Mononuclear cell (primary cell): ENCODE results near the gene IFITM10. TPM values are rescaled to one million over a fixed set of nuclear protein-coding genes. Genes with fewer than 3 reads are reported as not detected.

Experiments
- H3K27me3 ChIP-seq: 2 replicates; pipeline ENCODE4 v1.6.0; 2011; ENCODE audit warnings: low read length, control low read depth; ENCODE audit not compliant: insufficient read depth
- H3K4me1 ChIP-seq: 2 replicates; pipeline ENCODE4 v1.5.1; 2011; ENCODE audit warnings: mild to moderate bottlenecking, low read length, control low read depth; ENCODE audit not compliant: insufficient read depth
- H3K4me3 ChIP-seq: 2 replicates; pipeline ENCODE4 v1.5.1; 2011; ENCODE audit warnings: mild to moderate bottlenecking, low read length, moderate library complexity
- H3K9me3 ChIP-seq: 2 replicates; pipeline ENCODE4 v1.5.1; 2011; ENCODE audit warnings: low read depth, mild to moderate bottlenecking, control low read depth, low read length
- total RNA-seq: library from RNA; depleted of rRNA; stranded (reverse); fragments of >200 nt; gene quantifications from one replicate; pipeline ENCODE4 v1.2.3, GENCODE V29; 2012

The IFITM10 gene
- total RNA-seq, 1 donor, result 4.8 TPM

DNA sequence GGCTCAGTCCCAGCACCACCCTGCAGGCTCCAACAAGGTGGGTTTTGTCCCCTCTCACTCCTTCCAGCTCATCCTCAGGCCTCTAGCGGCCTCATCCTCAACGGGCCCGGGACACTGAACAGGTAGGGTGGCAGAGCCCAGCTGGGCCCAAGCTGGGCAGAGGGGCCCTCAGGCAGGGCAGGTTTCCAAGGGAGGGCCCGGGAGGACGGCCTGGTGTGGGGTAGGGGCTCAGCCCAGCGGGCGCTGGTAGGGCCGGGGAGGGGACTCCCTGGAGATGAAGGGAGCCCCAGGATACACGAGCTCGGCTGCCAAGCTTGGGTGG lies 2.5 kb upstream of the IFITM10 start:
- peaks cover 89% of the 10 kb centered on the region for H3K4me1 ChIP-seq
- peaks cover 11% of the 10 kb centered on the region for H3K27me3 ChIP-seq
- no peaks in the 10 kb centered on the region for H3K9me3 ChIP-seq
- H3K4me3 ChIP-seq, result no peak overlapping the region

- Histone ChIP-seq H3K4me1 (peaks cover 83% of the 10 kb centered on the region), H3K27me3 (peaks cover 11% of the 10 kb centered on the region)
These were observed 1.9 kb upstream of the IFITM10 start for GRCh38 chr11:1751999-1752906.

GRCh38 chr11:1751531-1751921 lies 1.1 kb upstream of the IFITM10 start:
- Histone ChIP-seq H3K4me3 (no peak overlapping the region), H3K9me3 (no peaks in the 10 kb centered on the region), H3K27me3 (peaks cover 11% of the 10 kb centered on the region), H3K4me1 (peaks cover 76% of the 10 kb centered on the region)

More at GRCh38 chr11:1751999-1752906, 1.9 kb upstream of the IFITM10 start:
- Histone ChIP-seq H3K9me3 (no peaks in the 10 kb centered on the region), H3K4me3 (no peak overlapping the region)

DNA sequence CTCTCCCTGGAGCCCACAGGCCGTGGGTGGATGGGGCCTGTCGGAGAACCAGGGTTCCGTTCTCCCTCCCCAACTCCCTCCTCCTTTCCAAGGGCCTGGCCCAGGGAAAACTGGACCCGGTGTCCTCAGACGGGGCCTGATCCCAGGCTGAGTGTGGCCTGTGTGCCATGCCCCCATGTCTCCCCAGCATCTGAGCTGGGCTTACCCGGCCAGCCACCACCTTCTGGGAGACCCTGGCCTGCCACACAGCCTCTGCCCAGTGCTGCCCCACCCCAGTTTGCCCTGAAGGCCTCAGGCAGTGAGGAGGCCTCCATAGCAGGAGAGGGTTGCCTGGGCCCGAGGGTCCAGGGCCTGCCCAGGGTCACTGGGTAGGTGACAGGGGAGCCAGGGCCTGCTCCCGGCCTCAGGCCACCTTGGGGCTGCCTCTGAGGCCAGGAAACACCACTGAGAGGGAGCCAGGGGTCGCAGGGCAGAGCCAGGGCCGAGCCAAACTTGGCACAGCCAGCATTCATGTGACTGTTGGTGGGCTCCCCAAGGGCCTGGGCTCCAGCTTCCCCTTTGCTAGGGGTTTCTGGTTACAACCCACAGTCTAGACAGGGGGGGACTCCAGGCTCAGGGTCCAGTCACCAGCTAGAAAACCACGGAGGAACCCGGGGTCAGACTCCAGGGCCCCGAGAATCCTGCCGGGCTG lies 590 bp upstream of the IFITM10 start:
- Histone ChIP-seq H3K4me1 (peaks cover 71% of the 10 kb centered on the region), H3K9me3 (no peaks in the 10 kb centered on the region), H3K4me3 (no peak overlapping the region), H3K27me3 (peaks cover 11% of the 10 kb centered on the region)

DNA sequence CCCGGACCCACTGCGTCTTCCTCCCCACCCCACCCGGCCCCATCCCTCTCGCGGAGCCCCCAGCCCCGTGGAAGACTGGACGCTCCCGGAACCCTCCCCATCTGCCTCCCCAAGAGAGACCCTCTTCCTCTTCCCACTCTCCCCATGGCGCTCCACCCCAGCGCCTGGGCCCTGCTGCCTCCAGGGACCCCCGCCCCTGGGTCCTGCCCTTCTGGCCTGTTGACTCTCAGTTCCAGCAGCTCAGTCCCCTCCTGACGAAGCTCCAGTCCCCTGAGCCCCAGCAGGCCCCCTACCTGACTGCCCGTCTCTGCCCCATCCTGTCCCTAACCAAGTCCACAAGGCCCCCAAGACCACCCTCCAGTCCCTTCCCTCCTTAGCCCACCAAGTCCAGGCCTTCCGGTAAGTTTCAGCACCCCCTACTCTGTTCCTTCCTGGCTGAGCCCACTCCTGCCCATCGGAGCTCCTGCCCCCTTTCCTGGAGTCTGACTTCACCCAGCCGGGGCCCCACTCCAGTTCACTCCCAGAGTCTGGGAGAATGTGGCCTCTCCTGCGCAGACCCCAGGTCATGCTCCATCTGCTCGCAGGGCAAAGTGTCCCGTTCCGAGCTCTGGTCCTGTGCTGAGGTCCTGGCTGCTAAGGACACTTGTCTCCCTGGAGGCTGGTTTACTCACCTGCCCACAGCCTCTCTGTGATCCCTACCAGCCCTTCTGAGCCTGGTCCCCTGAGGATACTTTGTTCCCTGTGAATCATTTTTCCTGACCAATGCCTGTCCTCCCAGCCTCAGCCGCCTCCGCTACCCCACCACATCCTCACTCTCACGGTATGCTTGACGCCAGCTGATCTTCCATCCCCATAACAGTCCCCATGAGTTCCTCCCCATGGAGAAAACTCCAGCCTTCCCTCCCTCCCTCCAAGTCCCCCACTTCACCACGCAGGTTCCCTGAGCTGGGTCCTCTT lies 722 bp downstream of the IFITM10 start:
- H3K4me3 ChIP-seq, result no peak overlapping the region
- H3K27me3 ChIP-seq, result peaks cover 11% of the 10 kb centered on the region
- peaks cover 57% of the 10 kb centered on the region for H3K4me1 ChIP-seq
- H3K9me3 ChIP-seq, result no peaks in the 10 kb centered on the region

GRCh38 chr11:1748636-1749394 lies 1.6 kb downstream of the IFITM10 start:
- Histone ChIP-seq H3K27me3 (peaks cover 11% of the 10 kb centered on the region), H3K4me3 (no peak overlapping the region), H3K9me3 (no peaks in the 10 kb centered on the region), H3K4me1 (peaks cover 51% of the 10 kb centered on the region)

GRCh38 chr11:1747753-1748635 lies 2.4 kb downstream of the IFITM10 start:
- no peaks in the 10 kb centered on the region for H3K9me3 ChIP-seq
- peaks cover 11% of the 10 kb centered on the region for H3K27me3 ChIP-seq
- H3K4me1 ChIP-seq, result peaks cover 45% of the 10 kb centered on the region
- no peak overlapping the region for H3K4me3 ChIP-seq

- Histone ChIP-seq H3K4me1 (peaks cover 37% of the 10 kb centered on the region), H3K27me3 (peaks cover 11% of the 10 kb centered on the region), H3K4me3 (no peak overlapping the region), H3K9me3 (no peaks in the 10 kb centered on the region)
These were observed 3.2 kb downstream of the IFITM10 start for GRCh38 chr11:1746956-1747752.

DNA sequence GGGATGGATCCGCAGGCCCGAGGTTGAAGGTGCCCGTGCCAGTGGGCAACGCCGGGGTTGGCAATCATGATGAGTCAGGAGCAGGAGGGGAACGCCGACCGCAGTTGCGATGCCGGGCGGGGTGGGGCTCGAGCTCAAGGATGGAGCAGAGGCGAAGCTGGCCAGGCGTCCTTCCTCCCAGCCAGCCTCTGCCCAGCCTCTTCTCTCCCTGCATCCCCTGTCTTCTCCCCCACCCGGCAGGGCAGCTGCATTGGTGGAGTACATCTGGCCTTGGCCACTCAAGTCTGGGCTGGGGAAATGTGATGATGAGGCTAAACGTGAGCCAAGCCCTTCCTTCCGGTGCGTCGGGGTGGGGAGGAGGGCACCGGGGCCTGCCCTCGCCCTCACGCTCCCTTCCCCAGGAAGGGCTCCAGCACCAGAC lies 3.9 kb downstream of the IFITM10 start:
- H3K4me1 ChIP-seq, result peaks cover 31% of the 10 kb centered on the region
- peaks cover 11% of the 10 kb centered on the region for H3K27me3 ChIP-seq

DNA sequence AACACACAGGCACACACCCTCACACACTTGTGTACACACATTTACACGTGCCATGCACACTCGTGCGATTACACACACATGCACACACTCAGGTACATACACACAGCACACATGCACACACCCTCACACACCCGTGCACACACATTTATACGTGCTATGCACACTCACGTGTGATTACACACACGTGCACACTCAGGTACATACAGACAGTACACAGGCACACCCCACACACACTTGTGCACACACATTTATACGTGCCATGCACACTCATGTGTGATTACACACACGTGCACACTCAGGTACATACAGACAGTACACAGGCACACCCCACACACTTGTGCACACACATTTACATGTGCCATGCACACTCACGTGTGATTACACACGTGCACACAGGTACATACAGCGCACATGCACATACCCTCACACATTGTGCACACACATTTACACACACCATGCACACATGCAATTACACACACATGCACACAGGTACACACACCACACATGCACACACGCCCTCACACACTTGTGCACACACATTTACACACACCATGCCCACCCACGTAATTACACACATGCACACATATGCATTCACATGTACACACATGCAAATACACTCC lies 4.6 kb downstream of the IFITM10 start:
- H3K4me1 ChIP-seq, result peaks cover 24% of the 10 kb centered on the region
- no peaks in the 10 kb centered on the region for H3K9me3 ChIP-seq
- no peak overlapping the region for H3K4me3 ChIP-seq
- H3K27me3 ChIP-seq, result peaks cover 11% of the 10 kb centered on the region

More for the DNA sequence above, 3.9 kb downstream of the IFITM10 start:
- Histone ChIP-seq H3K9me3 (no peaks in the 10 kb centered on the region), H3K4me3 (no peak overlapping the region)

GRCh38 chr11:1744891-1745700 lies 5.3 kb downstream of the IFITM10 start:
- H3K9me3 ChIP-seq, result no peaks in the 10 kb centered on the region
- H3K27me3 ChIP-seq, result peaks cover 10% of the 10 kb centered on the region
- H3K4me1 ChIP-seq, result peaks cover 19% of the 10 kb centered on the region
- H3K4me3 ChIP-seq, result no peak overlapping the region
